Upper lobe of left lung (tissue), 6 donors: Measurements from ENCODE around the gene GIMAP6. TPM values are rescaled to one million over a fixed set of nuclear protein-coding genes. Genes with fewer than 3 reads are reported as not detected.

Experiments
- ATAC-seq, 2 donors: fragments of 200-7000 bp; cut with Tn5 transposase; one replicate each; pipeline ENCODE4 v1.9.1; 2022; ENCODE audit warnings: mild to moderate bottlenecking in 2 of 2, moderate library complexity in 2 of 2; ENCODE audit not compliant: low FRiP score in 2 of 2
- DNase-seq, 2 donors: peaks; one replicate each; pipeline ENCODE4 v3.0.0-alpha.2; 2019 to 2020
- H3K27ac ChIP-seq, 4 donors: fragments of 200-600 bp; sonication (generic); one replicate each; pipeline ENCODE4 v1.5.1; 2016 to 2019
- H3K27me3 ChIP-seq, 4 donors: fragments of 200-600 bp; sonication (generic); one replicate each; pipeline ENCODE4 v1.5.1; 2017 to 2019
- H3K36me3 ChIP-seq, 4 donors: fragments of 200-600 bp; sonication (generic); one replicate each; pipeline ENCODE4 v1.5.1; 2016 to 2019
- H3K4me1 ChIP-seq, 4 donors: fragments of 200-600 bp; sonication (generic); one replicate each; pipeline ENCODE4 v1.5.1; 2018 to 2019
- H3K4me3 ChIP-seq, 4 donors: fragments of 200-600 bp; sonication (generic); one replicate each; pipeline ENCODE4 v1.5.1; 2017 to 2019; ENCODE audit warnings: mild to moderate bottlenecking in 2 of 4, moderate library complexity in 1 of 4
- H3K9me3 ChIP-seq, 4 donors: fragments of 200-600 bp; sonication (generic); one replicate each; pipeline ENCODE4 v1.5.1; 2018 to 2019
- EP300 ChIP-seq, 4 donors: sonication (generic); formaldehyde crosslinking; IDR thresholded peaks; one replicate each; pipeline ENCODE4 v1.5.1; 2017; ENCODE audit warnings: antibody characterized with exemption in 4 of 4, control low read depth in 2 of 4
- POLR2A ChIP-seq, 4 donors: fragments of 450-650 bp; IDR thresholded peaks; one replicate each; pipeline ENCODE4 v1.5.1; 2016 to 2017; ENCODE audit warnings: antibody characterized with exemption in 4 of 4, mild to moderate bottlenecking in 2 of 4
- POLR2AphosphoS5 ChIP-seq, 2 donors: sonication (generic); formaldehyde crosslinking; IDR thresholded peaks; one replicate each; pipeline ENCODE4 v1.5.1; 2017; ENCODE audit warnings: antibody characterized with exemption in 2 of 2
- WGBS, 2 donors: methylation state at CpG; one replicate each; pipeline ENCODE4 v1.1.5; 2017 to 2018; 5-methylcytosine and 5-hydroxymethylcytosine counted together
- total RNA-seq, 6 donors: library from RNA; depleted of rRNA in 4 of 6; stranded (reverse); fragments of >200 nt in 4 of 6; gene quantifications; one replicate each; pipeline versions ENCODE4 v1.1.0 to v1.2.1, GENCODE V29; 2016 to 2021
- TF ChIP-seq, protein P1 (sequence below), 6 experiments: fragments of 450-650 bp in 4 of 6; fragments of 200-600 bp in 2 of 6; sonication (generic) in 2 of 6; IDR thresholded peaks; one replicate each; pipeline ENCODE4 v1.5.1; 2016 to 2019; ENCODE audit warnings: antibody characterized with exemption in 6 of 6
- donor health status: DM: no; HTN: no; CAD: no; lungs with moderate emphysema.
- donor health status: DM: no; HTN: yes; CAD: no; lungs with severe emphysema.

Gene GIMAP6
- total RNA-seq, 6 donors from 2014 or later: 24.7 to 62.9 (median 44.2) TPM

DNA sequence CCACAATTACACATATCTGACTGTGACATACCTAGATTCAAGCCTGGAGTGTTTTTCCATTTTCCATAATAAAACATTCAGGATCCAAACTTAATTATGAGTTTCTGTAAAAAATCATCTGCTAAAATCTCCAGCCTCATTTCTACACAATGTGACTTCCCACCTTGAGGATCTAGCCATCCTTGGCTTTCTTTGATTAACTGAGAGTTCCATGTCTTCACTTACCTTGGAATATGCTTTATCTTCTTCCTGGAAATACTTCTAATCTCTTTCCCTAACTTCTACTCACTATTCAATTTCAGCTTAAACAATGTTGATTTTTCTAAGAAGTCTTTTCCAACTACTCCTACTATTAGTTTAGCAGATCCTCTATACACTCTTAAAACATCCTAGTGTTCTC is 36.8 kb upstream of the GIMAP6 start:
- no peaks in the 10 kb centered on the region for H3K9me3 ChIP-seq
- no peak for ATAC-seq
- H3K27ac ChIP-seq: no peak overlapping the region

DNA sequence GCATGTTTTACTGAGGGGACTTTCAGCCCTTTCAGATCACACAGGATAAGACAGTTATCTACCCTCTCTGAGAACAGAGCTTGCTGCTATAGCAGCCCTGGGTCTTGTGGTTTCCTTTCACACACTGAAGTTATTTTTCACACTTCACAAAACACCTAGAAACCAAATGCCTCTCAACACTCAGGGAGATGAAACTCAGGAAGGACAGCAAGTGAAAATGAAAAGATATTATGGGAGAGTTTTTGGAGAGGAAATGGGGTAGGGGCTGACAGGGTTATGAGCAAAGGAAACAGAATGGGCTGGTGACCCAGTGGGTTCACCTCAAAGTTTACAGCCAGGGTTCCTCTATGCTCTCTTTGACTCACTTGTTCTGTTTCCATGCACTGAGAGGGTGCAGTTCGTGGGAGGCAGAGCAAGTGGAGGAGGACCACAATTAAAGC is 36.3 kb upstream of the GIMAP6 start:
- TF ChIP-seq POLR2AphosphoS5 (IDR thresholded peaks at IDR 0.05): no peak
- no peak for TF ChIP-seq EP300 (IDR thresholded peaks at IDR 0.05)
- TF ChIP-seq, protein P1, sequence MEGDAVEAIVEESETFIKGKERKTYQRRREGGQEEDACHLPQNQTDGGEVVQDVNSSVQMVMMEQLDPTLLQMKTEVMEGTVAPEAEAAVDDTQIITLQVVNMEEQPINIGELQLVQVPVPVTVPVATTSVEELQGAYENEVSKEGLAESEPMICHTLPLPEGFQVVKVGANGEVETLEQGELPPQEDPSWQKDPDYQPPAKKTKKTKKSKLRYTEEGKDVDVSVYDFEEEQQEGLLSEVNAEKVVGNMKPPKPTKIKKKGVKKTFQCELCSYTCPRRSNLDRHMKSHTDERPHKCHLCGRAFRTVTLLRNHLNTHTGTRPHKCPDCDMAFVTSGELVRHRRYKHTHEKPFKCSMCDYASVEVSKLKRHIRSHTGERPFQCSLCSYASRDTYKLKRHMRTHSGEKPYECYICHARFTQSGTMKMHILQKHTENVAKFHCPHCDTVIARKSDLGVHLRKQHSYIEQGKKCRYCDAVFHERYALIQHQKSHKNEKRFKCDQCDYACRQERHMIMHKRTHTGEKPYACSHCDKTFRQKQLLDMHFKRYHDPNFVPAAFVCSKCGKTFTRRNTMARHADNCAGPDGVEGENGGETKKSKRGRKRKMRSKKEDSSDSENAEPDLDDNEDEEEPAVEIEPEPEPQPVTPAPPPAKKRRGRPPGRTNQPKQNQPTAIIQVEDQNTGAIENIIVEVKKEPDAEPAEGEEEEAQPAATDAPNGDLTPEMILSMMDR (IDR thresholded peaks at IDR 0.05): no peak
- no peak for TF ChIP-seq POLR2A (IDR thresholded peaks at IDR 0.05)
- Histone ChIP-seq H3K27ac (peak overlapping the region in 1 of 4 donors; percentile 24), H3K27me3 (no peaks in the 10 kb centered on the region), H3K36me3 (no peaks in the 10 kb centered on the region), H3K4me3 (no peak overlapping the region), H3K4me1 (peaks cover 0 to 8% (median 1%) of the 10 kb centered on the region in 4 donors), H3K9me3 (no peaks in the 10 kb centered on the region)
- WGBS, 2 donors: 62 to 69% methylated on average over 1 of the region's 1 CpG
- no peak for DNase-seq
- peak in 1 of 2 donors; percentile 28 for ATAC-seq

More for the DNA sequence above, 36.8 kb upstream of the GIMAP6 start:
- DNase-seq: no peak
- TF ChIP-seq POLR2AphosphoS5 (IDR thresholded peaks at IDR 0.05): no peak
- TF ChIP-seq POLR2A (IDR thresholded peaks at IDR 0.05): no peak
- TF ChIP-seq, protein P1 (IDR thresholded peaks at IDR 0.05): no peak
- TF ChIP-seq EP300 (IDR thresholded peaks at IDR 0.05): no peak
- H3K27me3 ChIP-seq: no peaks in the 10 kb centered on the region
- no peaks in the 10 kb centered on the region for H3K36me3 ChIP-seq
- peaks cover 0 to 8% (median 1%) of the 10 kb centered on the region in 4 donors for H3K4me1 ChIP-seq
- no peak overlapping the region for H3K4me3 ChIP-seq

- Histone ChIP-seq H3K4me3 (no peak overlapping the region), H3K27ac (peak overlapping the region in 2 of 4 donors; percentile 12 to 33), H3K9me3 (no peaks in the 10 kb centered on the region), H3K36me3 (no peaks in the 10 kb centered on the region), H3K4me1 (peaks cover 0 to 8% (median 1%) of the 10 kb centered on the region in 4 donors), H3K27me3 (no peaks in the 10 kb centered on the region)
- no peak for ATAC-seq
- no peak for TF ChIP-seq EP300 (IDR thresholded peaks at IDR 0.05)
- no peak for TF ChIP-seq POLR2A (IDR thresholded peaks at IDR 0.05)
- TF ChIP-seq, protein P1 (IDR thresholded peaks at IDR 0.05): no peak
- TF ChIP-seq POLR2AphosphoS5 (IDR thresholded peaks at IDR 0.05): no peak
- DNase-seq: no peak
Measured at GRCh38 chr7:150666412-150666811, 34.2 kb upstream of the GIMAP6 start.

GRCh38 chr7:150665896-150666295 is 33.7 kb upstream of the GIMAP6 start:
- Histone ChIP-seq H3K27me3 (no peaks in the 10 kb centered on the region), H3K27ac (peak overlapping the region in 3 of 4 donors; percentile 12 to 67 (median 33)), H3K4me1 (peaks cover 0 to 8% (median 1%) of the 10 kb centered on the region in 4 donors), H3K36me3 (no peaks in the 10 kb centered on the region), H3K4me3 (no peak overlapping the region), H3K9me3 (no peaks in the 10 kb centered on the region)
- TF ChIP-seq POLR2AphosphoS5 (IDR thresholded peaks at IDR 0.05) (no peak), POLR2A (IDR thresholded peaks at IDR 0.05) (no peak), EP300 (IDR thresholded peaks at IDR 0.05) (no peak)
- TF ChIP-seq, protein P1 (IDR thresholded peaks at IDR 0.05): no peak
- 89 to 95% methylated on average over 2 of the region's 2 CpGs for WGBS, 2 donors
- ATAC-seq (peak in 1 of 2 donors; percentile 44), DNase-seq (no peak)

GRCh38 chr7:150665089-150665748 is 33.0 kb upstream of the GIMAP6 start:
- Histone ChIP-seq H3K4me3 (no peak overlapping the region), H3K36me3 (no peaks in the 10 kb centered on the region), H3K27ac (peak overlapping the region in 2 of 4 donors; percentile 33 to 67), H3K4me1 (peaks cover 0 to 8% (median 1%) of the 10 kb centered on the region in 4 donors), H3K27me3 (no peaks in the 10 kb centered on the region), H3K9me3 (no peaks in the 10 kb centered on the region)
- ATAC-seq (no peak), DNase-seq (no peak)
- 91 to 92% methylated on average over 9 of the region's 9 CpGs for whole genome bisulfite sequencing, 2 donors
- TF ChIP-seq EP300 (IDR thresholded peaks at IDR 0.05) (no peak), POLR2AphosphoS5 (IDR thresholded peaks at IDR 0.05) (no peak), POLR2A (IDR thresholded peaks at IDR 0.05) (no peak)
- TF ChIP-seq, protein P1 (IDR thresholded peaks at IDR 0.05): no peak
